GM20431 (cell line): ENCODE data around the gene ARHGAP6.
"Not testable (repeated sequence)": the region's sequence is repeated elsewhere in the genome, so short reads cannot be mapped to it uniquely, and the experiment has no call there.

Source experiments
- in situ Hi-C: fragments of 300-500 bp; cut with MseI, MboI; formaldehyde crosslinking; loops from one replicate; pipeline ENCODE4 v1.15.0; 2020; ENCODE audit warnings: low sequenced_read_pairs; ENCODE audit not compliant: unreplicated experiment

The ARHGAP6 gene

DNA sequence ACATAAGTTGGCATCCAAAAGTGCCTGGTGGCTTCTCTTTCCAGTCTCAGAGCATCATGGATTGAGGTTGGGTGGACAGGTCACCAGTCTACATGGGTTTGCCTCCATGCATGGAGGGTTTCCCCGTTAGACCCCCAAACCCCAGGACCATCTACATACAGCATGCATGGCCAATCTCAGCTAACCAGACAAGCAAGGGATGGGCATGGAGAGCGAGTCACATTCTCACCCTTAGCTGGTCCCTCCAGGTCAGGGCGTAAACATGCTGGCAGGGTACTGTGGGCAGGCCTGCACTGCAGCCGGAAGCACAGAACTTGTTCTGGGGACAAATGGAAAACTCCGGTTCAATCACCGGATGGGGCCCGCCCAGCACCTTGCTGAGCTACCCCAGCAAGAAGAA is 517.3 kb downstream of the ARHGAP6 start:
- in situ Hi-C loops: loop anchor here (25.0 kb wide), 3 partner anchors 389 to 961 kb away; partner anchors contain the start of gene MSL3

DNA sequence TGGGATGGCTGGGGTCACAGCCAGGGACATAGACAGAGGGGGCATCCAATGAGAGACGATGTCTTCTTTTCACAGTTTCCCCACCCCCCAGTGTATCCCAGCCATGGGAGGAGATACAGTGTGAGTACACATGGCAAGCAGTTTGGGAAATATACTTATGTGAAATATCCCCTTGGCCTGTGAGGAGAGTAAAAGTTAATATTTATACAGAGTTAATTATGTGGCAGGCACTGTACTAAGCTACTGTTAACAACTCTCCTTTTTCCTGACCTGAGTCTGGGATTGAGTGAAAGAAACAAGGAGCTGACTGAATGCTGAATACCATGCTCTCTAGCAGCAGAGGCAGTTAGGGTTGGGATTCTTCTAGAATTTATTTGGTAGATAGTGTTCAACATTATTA is 519.3 kb downstream of the ARHGAP6 start:
- in situ Hi-C loops: loop anchor here (25.0 kb wide), 3 partner anchors 391 to 959 kb away; partner anchors contain the start of gene MSL3

DNA sequence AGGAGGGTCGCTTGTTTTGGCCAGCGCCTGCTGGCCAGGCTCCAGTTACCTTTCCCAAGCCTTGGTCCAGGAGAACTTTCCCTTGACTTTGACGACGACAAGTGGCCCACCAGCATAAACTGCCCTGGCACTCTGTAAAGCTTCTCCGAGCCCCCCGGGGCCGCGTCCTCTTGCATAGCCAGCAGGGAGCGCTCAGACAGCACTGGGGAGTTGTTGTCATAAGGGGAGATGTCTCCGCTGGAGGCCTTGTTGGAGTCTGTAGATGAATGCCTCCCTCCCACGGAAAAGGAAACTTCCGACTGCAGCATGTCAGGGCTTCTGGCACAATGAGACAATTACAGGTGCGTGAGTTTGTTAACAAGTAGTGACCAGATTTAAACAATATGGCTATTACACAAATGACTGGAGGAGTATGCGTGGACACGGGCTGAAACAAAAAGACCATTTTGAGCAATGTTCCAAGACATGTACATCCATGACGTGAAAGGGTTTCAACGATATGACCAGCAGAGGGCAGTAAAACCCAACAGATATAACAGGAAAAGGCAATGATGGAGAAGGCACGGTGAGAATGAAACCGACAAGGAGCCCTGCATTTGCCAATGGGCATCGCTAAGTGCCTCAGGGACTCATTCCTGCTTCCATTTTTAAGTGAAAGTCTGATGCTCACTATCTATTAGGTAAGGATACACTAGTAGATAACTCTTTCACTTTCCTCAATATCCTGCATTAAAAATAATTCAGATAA is 521.6 kb downstream of the ARHGAP6 start:
- in situ Hi-C loops: loop anchor here (25.0 kb wide), 3 partner anchors 393 to 957 kb away; partner anchors contain the start of gene MSL3

DNA sequence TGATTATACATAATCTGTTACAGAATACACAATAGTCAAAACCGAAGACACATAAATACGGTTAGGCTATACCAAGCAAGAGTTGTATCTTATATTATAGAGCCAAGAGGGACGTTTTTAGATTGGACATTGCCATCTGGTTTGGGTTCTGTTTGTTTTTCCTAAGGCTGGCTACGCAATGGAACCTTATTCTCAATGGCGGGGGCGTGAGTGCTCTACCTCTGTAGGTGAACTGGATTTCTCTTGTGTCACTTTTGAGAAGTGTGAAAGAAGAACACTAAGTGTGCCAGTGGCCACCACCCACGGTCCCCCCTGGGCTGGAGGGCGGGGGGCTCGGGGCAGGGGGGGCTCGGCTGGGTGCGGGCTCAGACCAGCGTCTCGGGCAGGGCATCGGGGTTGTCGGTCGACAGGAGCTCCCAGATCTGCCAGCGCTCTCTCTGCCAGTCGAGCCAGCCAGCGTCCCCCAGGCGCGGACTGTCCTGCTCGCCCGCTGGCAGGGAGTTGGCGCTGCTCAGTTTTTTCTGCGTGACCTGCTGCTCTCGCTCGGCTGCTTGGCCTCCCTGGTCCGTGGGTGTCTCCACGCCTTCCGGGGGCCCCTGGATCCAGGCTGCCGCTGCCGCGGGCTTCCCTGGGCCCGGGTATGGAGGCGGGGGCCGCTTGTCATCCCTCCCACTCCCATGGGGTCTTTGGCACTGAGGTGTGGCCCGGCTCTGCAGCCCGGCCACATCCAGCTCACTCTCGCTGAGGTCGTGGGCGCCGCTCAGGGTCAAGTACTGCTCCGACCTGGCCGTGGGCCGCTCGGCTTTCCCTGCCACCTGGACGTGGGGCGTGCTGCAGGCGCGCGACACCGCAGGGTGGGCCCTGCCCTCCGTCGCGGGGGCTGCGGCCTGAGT is 527.0 kb downstream of the ARHGAP6 start:
- in situ Hi-C loops: loop anchor here (25.0 kb wide), 3 partner anchors 399 to 951 kb away; partner anchors contain the start of gene MSL3

DNA sequence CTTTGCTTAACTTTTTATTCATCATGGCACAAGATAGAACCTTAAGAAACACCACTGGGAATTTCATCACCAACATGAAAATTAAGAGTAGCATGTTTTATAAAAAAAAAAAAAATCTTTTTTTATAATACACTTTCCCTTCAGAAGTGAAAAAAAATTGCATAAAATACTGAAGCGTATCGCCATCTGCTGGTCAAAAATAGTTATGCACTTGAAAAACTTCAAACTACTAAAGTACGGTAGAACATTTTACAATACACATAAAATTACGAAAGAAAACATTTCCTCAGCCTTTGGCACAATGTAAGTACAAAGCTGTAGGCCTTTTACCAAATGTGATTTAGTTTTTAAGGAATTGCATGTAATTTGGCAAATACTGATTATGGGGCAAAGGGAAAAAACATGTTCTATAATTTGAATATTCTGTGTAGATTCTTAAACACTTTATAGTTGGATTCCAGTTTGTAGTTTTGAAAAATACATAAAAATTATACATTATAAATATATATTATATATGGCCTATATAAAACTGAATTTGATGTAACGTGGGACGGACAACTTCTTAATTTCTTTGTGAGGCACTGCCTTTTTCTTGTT is 528.1 kb downstream of the ARHGAP6 start:
- in situ Hi-C loops: loop anchor here (25.0 kb wide), 3 partner anchors 400 to 950 kb away; partner anchors contain the start of gene MSL3

DNA sequence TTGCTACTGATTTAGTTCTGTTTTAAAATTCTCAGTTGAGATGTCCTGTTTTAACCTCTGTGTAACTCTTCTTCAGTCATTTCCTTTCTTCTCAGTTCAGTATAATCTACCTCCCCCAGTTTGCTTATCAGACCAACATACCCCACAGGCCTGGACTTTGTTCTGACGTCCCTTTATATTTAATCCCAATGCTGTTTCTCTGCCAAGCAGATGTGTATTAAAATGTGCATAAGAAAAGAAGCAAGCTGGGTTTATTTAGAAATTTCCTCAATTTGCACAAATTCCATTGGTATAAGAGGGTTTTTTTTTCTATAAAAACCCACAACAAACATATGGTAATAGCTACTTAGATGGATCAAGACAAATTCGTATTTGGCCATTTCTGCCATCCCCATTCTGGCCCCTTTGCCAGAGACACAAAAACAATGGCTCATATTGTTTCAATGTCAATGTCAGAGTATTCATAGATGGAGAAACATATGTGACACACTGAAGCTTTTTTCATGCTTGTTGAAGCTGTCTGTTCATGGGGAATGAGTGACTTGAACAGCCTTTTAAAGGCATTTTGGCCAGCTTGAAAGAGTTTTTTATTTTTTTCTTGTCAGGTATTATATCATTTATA is 530.0 kb downstream of the ARHGAP6 start:
- in situ Hi-C loops: loop anchor here (25.0 kb wide), 3 partner anchors 402 to 948 kb away; partner anchors contain the start of gene MSL3

DNA sequence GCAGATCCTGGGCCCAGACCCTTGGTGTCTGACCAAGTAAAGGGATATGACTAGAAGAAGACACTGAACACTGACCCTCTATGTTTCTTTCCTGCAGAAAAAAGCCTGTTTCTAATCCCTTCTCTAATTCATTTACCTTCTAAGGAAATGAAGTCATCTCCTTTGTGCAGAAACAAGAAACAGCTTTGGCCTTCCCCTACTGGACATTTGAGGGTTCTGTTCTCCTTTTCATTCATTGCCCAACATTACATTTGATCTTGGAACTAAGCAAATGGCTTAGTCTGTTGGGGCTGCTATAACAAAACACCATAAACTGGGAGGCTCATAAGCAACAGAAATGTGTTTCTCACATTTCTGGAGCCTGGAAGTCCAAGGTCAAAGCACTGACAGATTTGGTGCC is 534.6 kb downstream of the ARHGAP6 start:
- in situ Hi-C loops: loop anchor here (25.0 kb wide), 3 partner anchors 406 to 944 kb away; partner anchors contain the start of gene MSL3

DNA sequence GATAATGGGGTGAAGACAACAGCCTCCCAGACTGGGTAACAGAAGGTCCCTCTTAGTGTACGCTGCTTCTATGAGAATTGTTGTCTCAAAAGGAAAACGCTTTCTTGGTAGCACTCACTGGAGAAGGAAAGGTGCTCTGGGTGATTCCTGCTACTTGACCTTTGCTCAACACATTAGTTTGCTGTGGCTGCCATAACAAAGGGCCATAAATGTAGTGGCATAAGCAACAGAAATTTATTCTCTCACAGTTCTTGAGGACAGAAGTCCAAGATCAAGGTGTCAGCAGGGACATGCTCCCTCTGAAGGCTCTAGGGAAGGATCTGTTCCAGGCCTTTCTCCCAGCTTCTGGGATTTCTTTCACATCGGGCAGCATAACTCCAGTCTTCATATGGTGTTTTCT is 535.6 kb downstream of the ARHGAP6 start:
- in situ Hi-C loops: loop anchor here (25.0 kb wide), 3 partner anchors 407 to 943 kb away; partner anchors contain the start of gene MSL3

DNA sequence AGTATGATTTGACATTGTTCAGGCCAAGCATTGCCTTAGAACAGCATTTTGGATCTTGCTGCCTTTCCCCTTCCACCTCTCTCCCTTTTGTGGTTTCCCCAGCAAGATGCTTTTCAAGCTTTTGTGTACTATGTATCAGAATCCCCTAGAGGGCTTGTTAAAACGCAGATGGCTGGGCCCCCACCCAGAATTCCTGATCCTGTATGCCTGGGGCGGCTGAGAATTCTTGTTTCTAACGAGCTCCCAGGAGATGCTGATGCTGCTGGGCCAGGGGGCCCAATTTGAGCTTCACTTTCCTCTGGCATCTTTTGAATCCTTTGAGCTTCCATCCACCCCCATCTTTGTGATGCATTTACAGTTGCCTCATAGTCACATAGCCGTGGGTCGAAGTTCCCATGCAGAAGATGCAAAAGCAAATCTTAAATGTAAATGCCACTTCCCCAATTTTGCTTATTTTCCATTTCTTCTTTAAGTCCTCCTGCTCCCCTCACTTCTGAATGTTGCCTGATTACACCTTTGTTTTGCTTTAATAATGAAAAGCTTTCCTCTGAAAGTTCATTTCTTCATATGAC is 536.1 kb downstream of the ARHGAP6 start:
- in situ Hi-C loops: loop anchor here (25.0 kb wide), 3 partner anchors 408 to 942 kb away; partner anchors contain the start of gene MSL3

DNA sequence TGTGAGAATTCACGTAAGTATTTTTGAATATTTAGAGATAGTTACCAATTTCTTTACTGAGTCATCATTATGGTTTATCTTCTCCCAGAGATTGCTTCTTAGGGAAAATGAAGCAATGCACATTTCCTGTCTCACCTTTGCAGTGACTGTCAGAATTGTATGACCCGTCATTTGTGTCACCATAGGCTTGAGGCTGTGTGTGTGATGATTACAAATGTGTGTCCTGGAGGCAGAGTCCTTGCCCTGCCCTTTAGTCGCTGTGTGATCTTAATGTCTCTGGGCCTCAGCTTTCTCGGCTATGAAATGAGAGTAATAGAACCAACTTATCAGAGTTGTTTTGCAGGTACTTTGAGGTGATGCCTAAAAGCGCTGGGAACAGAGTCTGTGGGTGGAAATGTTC is 540.7 kb downstream of the ARHGAP6 start:
- in situ Hi-C loops: loop anchor here (25.0 kb wide), 3 partner anchors 412 to 938 kb away; partner anchors contain the start of gene MSL3

DNA sequence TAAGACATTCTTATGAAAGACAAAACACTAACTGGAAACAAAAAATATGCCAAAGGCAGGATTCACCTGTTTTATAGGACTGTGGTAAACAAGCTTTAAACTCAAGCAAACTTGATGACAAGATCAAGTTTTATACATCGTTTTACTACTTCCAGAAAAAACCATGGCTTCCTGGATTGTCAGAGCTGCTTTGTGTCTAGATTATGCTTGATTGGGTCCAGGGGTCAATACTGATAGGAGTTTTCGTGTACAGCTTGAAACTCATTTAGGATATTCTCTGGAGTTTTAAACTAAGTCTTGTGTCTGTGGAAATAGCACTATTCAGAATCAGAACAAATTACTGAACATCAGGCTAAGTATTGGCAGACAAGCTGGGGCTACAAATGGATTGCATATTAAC is 541.6 kb downstream of the ARHGAP6 start:
- in situ Hi-C loops: no loop called here

DNA sequence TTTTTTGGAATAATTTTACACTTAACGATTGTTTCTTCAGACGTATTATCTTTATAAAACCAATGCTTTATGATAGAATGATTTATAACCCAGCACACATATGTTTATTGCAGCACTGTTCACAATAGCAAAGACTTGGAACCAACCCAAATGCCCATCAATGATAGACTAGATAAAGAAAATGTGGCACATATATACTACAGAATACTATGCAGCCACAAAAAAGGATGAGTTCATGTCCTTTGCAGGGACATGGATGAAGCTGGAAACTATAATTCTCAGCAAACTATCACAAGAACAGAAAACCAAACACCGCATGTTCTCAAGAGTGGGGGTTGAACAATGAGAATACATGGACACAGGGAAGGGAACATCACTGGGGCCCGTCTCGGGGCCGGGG is 542.6 kb downstream of the ARHGAP6 start:
- in situ Hi-C loops: not testable (repeated sequence)

DNA sequence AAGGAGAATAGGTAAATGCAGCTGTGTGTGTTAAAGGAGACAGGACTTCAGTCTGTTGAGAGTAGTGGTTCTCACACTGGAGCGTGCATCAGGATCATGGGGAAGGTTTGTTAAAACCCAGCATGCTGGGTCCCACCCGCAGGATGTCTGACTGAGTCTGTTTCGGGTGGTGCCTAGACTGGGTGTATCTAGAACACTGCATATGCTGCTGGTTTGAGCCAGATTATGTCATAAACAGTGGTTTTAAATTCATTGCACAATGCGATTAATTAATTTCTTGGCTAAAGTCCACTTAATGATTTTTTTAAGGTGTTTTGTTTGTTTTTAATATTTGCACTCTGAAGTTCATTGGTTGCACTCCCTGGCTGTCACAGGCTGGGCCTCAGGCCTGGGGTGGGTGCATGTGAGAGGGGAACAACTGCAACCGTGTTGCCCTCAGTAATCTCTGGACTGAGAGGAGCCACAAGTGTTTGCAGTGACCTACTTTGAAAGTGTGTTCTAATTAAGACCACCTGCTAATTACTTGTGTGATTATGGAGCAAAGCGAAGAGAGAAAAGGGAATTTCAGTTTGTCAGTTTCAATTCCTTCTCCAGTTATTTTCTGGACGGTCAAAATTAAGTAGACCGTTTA is 546.3 kb downstream of the ARHGAP6 start:
- in situ Hi-C loops: no loop called here

DNA sequence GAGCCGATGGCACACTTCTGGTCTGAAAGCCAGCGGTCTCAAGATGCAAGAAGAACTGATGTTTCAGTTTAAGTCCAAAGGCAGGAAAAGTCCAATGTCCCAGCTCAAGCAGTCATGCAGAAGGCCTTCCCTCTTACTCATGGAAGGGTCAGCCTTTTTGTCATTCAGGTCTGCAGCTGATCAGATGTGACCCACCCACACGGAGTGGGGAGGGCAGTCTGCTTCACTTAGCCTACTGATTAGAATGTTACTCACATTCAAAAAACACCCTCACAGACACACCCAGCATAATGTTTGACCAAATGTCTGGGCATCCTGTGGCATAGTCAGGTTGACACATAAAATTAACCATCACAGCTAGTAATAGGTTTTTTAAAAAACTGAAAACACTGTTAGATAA is 548.0 kb downstream of the ARHGAP6 start:
- in situ Hi-C loops: no loop called here

DNA sequence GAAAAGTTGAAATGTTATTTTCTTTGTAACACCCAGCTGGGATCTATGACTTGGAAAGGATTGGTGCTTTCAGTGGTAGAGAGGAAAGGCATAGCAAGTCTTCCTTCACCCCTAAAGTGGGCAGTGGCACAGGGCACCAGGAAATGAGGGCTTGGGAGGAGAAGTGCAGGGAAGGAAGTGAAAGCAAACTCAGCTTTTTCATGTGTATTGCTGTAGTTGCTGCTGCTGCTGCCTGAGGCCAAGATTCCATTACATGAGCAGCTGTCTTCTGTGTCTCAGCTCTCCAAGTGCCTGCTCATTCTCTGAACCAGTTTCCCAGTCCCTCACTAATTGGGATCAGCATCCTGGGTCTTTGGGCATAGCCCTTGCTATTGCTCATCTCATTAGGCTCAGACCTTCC is 552.0 kb downstream of the ARHGAP6 start:
- in situ Hi-C loops: no loop called here

DNA sequence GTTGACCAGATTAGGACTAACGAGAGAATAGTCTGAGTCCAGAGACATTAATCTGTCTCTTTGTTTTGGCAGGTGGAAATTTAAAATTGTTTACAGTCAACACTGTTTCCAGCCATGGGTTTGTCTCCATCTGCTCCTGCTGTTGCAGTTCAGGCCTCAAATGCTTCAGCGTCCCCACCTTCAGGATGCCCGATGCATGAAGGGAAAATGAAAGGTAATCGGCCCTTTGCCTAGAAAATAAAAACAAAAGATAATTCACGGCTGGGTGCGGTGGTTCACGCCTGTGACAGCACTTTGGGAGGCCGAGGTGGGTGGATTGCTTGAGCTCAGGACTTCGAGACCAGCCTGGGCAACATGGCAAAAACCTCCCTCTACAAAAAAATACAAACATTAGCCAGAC is 553.8 kb downstream of the ARHGAP6 start:
- in situ Hi-C loops: no loop called here

DNA sequence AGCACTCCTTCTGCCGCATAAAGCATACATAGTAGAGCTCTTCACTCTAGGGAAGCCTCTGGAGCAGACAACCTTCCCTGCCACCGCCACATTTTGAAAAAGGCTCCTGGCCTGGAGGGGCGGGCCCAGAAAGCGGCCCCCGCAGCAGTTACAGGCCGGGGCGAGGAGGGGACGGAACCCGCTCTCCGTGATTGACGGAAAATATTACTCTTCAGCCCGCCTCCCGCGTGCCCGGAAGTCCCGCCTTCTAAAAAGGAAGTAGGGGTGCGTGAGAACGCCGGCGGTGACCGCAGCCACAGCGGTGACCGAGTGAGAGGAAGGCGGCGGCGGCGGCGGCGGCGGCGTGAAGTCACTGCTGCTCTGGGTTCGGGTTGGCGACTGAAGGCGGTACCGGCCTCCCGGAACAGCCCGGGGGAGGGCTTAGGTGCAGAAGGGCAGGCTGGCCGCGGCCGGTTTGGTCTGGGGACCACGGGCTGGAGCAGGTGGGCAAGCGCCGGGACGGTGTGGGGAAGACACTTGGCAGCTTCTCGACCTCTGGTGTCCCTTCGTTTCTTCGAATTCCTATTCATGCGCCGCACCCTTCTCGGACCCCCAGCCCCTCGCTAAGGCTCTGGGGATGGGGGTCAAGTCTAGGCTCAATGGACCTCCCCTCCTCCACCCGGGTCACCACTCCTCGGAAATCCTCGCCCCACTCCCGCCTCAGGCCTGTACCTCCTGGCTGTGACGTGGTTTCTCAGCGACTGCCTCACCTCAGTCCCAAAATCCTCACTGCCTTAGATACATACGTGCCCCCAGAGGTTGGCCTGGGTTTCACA is 554.5 kb downstream of the ARHGAP6 start, which contains the start of gene HCCS:
TSS of gene HCCS (plus strand) at position 296 of the 815 bp plus-strand sequence. CDS start 729 bp downstream, outside the sequence.
- in situ Hi-C loops: no loop called here

DNA sequence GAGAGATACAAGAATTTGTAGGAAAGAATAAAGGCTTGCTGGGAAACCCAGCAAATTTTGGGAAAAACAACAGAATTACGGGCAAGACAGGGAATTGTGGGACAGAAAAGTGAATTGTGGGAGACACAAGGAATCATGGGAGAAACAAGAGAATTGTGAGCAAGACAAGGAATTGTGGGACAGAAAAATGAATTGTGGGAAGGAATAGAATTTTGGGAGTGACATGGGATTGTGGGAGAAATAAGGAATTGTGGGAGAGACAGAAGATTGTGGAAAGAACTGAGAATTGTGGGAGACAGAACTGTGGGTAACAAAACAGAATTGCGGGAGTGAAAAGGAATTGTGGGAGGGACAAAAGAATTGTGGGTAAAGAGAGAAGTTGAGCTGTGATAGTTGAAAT is 555.8 kb downstream of the ARHGAP6 start:
- in situ Hi-C loops: no loop called here
